Measurements from ENCODE around the gene DTX3.

DNA sequence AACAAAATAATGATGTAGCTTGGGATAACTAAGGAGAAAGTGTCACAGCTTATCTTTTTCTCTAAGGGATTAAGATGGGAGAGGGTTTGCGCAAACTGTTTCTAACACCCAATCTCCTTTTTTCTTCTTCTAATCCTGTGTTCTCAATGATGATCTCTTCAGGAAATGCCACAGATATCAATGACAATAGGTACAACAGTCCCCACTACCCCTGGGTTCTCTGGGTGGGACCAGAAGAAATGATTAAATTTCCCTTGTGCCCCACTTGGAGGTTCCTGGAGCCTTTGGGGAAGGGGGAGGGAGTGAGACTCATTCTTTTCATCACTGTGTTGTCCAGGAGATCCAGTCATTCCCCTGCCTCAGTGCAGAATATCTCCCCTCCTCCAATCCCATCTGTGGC lies 22.2 kb upstream of the DTX3 start:
- TF ChIP-seq HDGF (IDR thresholded peaks at IDR 0.05; ENCODE audit: borderline replicate concordance) (no peak), FOXK2 (IDR thresholded peaks at IDR 0.05) (no peak), PKNOX1 (IDR thresholded peaks at IDR 0.05) (no peak), ELF4 (IDR thresholded peaks at IDR 0.05) (no peak), SUZ12 (IDR thresholded peaks at IDR 0.05) (no peak), TARDBP (IDR thresholded peaks at IDR 0.05) (no peak), ZNF384 (IDR thresholded peaks at IDR 0.05) (no peak), SP1 (IDR thresholded peaks at IDR 0.05) (no peak), FOXA1 (IDR thresholded peaks at IDR 0.05) (no peak), BHLHE40 (IDR thresholded peaks at IDR 0.05; ENCODE audit: borderline replicate concordance) (no peak)
